CD14-positive monocyte (primary cell): ENCODE data around the gene SLC43A3. TPM values are rescaled to one million over a fixed set of nuclear protein-coding genes. Genes with fewer than 3 reads are reported as not detected.

Source experiments
- DNase-seq, 3 donors: peaks; one replicate each; pipeline ENCODE4 v3.0.0-alpha.2; 2011 to 2022
- H2AFZ ChIP-seq: 2 replicates; pipeline ENCODE4 v1.6.0; 2012; ENCODE audit warnings: mild to moderate bottlenecking, low read depth, low read length, inconsistent platforms; ENCODE audit not compliant: insufficient read depth, poor library complexity, severe bottlenecking
- H3K27ac ChIP-seq, 2 donors: 1 replicate in 1 of 2; 2 replicates in 1 of 2; pipeline ENCODE4 v1.5.1; 2012 to 2013; ENCODE audit warnings: low read length in 2 of 2, control low read depth in 1 of 2, inconsistent platforms in 1 of 2, low read depth in 1 of 2, mild to moderate bottlenecking in 1 of 2
- H3K27me3 ChIP-seq, 2 donors: one replicate each; pipeline versions ENCODE4 v1.6.0 to v1.6.1; 2011 to 2013; ENCODE audit warnings: low read length in 2 of 2; ENCODE audit not compliant: control insufficient read depth in 2 of 2, insufficient read depth in 2 of 2
- H3K36me3 ChIP-seq, 2 donors: replicated peaks in 1 of 2; 1 replicate in 1 of 2; 2 replicates in 1 of 2; pipeline versions ENCODE4 v1.5.1 to v1.6.1; 2012 to 2013; ENCODE audit warnings: low read length in 2 of 2, control low read depth in 1 of 2, inconsistent platforms in 1 of 2, mild to moderate bottlenecking in 1 of 2; ENCODE audit not compliant: insufficient read depth in 2 of 2, control insufficient read depth in 1 of 2
- H3K4me1 ChIP-seq, 2 donors: 1 replicate in 1 of 2; 2 replicates in 1 of 2; pipeline versions ENCODE4 v1.5.1 to v1.6.1; 2012 to 2013; ENCODE audit warnings: low read length in 2 of 2, control low read depth in 1 of 2, inconsistent platforms in 1 of 2, mild to moderate bottlenecking in 1 of 2, moderate library complexity in 1 of 2; ENCODE audit not compliant: insufficient read depth in 2 of 2, control insufficient read depth in 1 of 2
- H3K4me2 ChIP-seq: replicated peaks from 2 replicates; pipeline ENCODE3; 2012; ENCODE audit warnings: low read length, moderate library complexity, mild to moderate bottlenecking; ENCODE audit not compliant: poor library complexity, severe bottlenecking; ENCODE audit errors: extremely low read depth
- H3K4me3 ChIP-seq, 3 experiments: fragments of 200-600 bp in 1 of 3; sonication (generic) in 1 of 3; replicated peaks in 1 of 3; 1 replicate in 2 of 3; 2 replicates in 1 of 3; pipeline ENCODE4 v1.5.1; 2011 to 2013; ENCODE audit warnings: low read length in 3 of 3, mild to moderate bottlenecking in 3 of 3, control low read depth in 2 of 3, low read depth in 2 of 3, inconsistent platforms in 1 of 3, moderate library complexity in 1 of 3
- H3K79me2 ChIP-seq: 2 replicates; pipeline ENCODE4 v1.6.0; 2012; ENCODE audit warnings: mild to moderate bottlenecking, control low read depth, inconsistent platforms, low read length, moderate library complexity; ENCODE audit not compliant: insufficient read depth
- H3K9ac ChIP-seq: 2 replicates; pipeline ENCODE4 v1.6.0; 2017; ENCODE audit warnings: low read length, mild to moderate bottlenecking; ENCODE audit not compliant: insufficient read depth, poor library complexity, severe bottlenecking
- H3K9me3 ChIP-seq, 2 donors: replicated peaks in 1 of 2; 1 replicate in 1 of 2; 2 replicates in 1 of 2; pipeline versions ENCODE4 v1.5.1 to v1.6.1; 2012 to 2013; ENCODE audit warnings: low read length in 2 of 2, control low read depth in 1 of 2; ENCODE audit not compliant: control insufficient read depth in 1 of 2, insufficient read depth in 1 of 2
- H4K20me1 ChIP-seq: 2 replicates; pipeline ENCODE4 v1.6.0; 2012; ENCODE audit warnings: mild to moderate bottlenecking, low read length, control low read depth, moderate library complexity; ENCODE audit not compliant: insufficient read depth
- H3K27ac Mint-ChIP-seq, 7 donors: one replicate each; pipeline ENCODE4 v1.8.0; 2020; ENCODE audit warnings: mild to moderate bottlenecking in 7 of 7, mixed read lengths in 7 of 7, moderate library complexity in 6 of 7, inconsistent platforms in 2 of 7
- H3K27me3 Mint-ChIP-seq, 3 donors: one replicate each; pipeline ENCODE4 v1.8.0; 2021 to 2022; ENCODE audit warnings: low read depth in 3 of 3, mild to moderate bottlenecking in 3 of 3, mixed read lengths in 3 of 3, moderate library complexity in 3 of 3, inconsistent platforms in 1 of 3
- H3K36me3 Mint-ChIP-seq, 2 donors: one replicate each; pipeline ENCODE4 v1.8.0; 2020; ENCODE audit warnings: mixed read lengths in 2 of 2, inconsistent platforms in 1 of 2, mild to moderate bottlenecking in 1 of 2
- H3K4me1 Mint-ChIP-seq: one replicate; pipeline ENCODE4 v1.8.0; 2020; ENCODE audit warnings: mild to moderate bottlenecking, mixed read lengths
- H3K4me3 Mint-ChIP-seq, 2 donors: one replicate each; pipeline ENCODE4 v1.8.0; 2020; ENCODE audit warnings: mild to moderate bottlenecking in 2 of 2, mixed read lengths in 2 of 2, moderate library complexity in 1 of 2
- H3K9me3 Mint-ChIP-seq, 7 donors: one replicate each; pipeline ENCODE4 v1.8.0; 2020 to 2022; ENCODE audit warnings: mixed read lengths in 7 of 7, mild to moderate bottlenecking in 6 of 7, moderate library complexity in 6 of 7, inconsistent platforms in 2 of 7
- WGBS: methylation state at CpG from one replicate; pipeline ENCODE4 v1.1.5; 2013; ENCODE audit warnings: missing lambda C conversion rate; ENCODE audit not compliant: insufficient coverage; 5-methylcytosine and 5-hydroxymethylcytosine counted together
- intact Hi-C, 2 donors: fragments of 100-400 bp; cut with micrococcal nuclease; formaldehyde crosslinking; loops; one replicate each; pipeline versions ENCODE4 v1.15.0 to v1.15.1; 2023
- polyA plus RNA-seq, 3 donors: library from polyadenylated mRNA; depleted of rRNA in 1 of 3; unstranded in 2 of 3; stranded (reverse) in 1 of 3; fragments of 300-500 nt in 2 of 3; fragments of >200 nt in 1 of 3; fragmentation: Illumina TruSeq in 2 of 3; gene quantifications; 1 replicate in 2 of 3; 2 replicates in 1 of 3; pipeline ENCODE4 v1.2.3, GENCODE V29; 2012 to 2021
- TF ChIP-seq, protein P1 (sequence below): fragments of 200-600 bp; IDR thresholded peaks from one replicate; pipeline ENCODE4 v1.8.0; 2022; ENCODE audit warnings: antibody characterized with exemption, mild to moderate bottlenecking

SLC43A3 gene
- polyA plus RNA-seq, 3 donors: 82.4 to 116 (median 109) TPM

DNA sequence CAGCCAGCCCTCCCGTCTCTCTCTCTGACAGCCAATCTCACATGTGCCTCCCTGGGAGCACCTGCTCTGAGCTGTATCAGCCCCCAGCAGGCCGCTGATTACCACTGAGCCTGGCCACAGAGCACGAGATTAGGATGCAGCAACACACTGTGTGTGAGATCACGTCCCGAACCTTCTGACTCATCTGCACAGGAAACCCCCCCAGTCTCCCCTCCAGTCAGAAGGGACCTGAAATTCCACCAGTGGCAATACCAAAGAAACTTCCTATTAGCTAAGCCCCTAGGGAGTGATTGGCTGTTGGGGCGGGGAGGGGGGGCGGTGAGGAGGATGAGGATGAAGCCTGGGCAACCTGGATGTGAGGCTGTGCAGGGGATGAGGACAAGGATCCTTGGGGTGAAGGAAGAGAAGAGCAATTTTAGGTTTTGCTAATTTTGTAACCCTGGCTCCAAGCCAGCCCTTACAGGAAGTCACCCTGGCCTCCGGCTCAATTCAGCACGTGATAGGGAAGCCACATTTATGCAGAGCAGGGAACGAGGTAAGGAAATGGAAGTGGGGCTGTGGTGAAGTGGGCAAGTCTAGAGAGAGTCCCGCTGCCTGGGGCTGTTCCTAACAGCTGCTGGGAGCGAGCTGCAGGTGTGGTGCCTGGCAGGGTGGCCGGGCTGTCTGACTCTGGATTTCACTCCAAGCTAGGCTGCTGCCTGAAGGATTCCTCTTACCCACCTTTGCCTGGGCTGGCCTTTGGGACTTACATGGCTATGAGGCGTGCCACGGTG lies 1.9 kb downstream of the SLC43A3 start:
- Histone ChIP-seq H3K4me3 (peak overlapping the region; percentile 68 to 86 (median 73)), H3K27me3 (no peaks in the 10 kb centered on the region)

DNA sequence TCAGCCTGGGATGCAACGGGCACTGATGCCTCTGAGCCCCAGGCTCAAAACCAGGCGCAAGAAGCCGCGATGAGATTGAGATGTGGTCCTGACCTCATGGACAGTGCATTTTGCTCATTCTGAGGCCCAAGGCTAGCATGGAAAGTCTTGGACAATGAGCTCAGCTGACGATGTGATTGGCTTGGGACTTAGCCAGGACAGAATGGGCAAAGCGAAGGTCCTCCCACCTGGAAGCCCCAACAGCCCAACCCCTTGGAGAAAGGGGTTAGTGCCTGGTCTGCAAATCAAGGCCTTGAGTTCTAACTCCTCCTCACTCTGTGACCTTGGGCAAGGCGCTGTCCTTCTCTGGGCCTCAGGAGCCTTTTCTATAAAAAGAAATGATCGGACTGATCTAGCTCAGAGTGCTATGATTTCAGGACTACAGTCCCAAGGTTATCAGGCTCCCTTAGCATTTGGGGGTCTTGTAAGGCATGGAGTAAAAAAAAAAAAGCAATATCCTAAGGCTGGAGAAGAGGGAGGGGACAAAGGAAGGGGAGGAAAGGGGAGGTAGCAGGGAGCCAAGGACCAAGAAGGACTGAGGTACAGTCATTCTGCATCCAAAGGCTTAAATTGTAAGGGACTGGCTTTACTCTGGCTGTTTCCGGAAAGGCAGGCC lies 2.7 kb downstream of the SLC43A3 start:
- Mint-ChIP-seq H3K4me3 (peak overlapping the region; percentile 83 to 89), H3K27me3 (peaks cover 0 to 4% (median 2%) of the 10 kb centered on the region in 3 donors), H3K36me3 (peaks cover 55 to 56% of the 10 kb centered on the region in 2 donors), H3K9me3 (no peaks in the 10 kb centered on the region), H3K4me1 (peaks cover 60% of the 10 kb centered on the region), H3K27ac (peak overlapping the region; percentile 96 to 99 (median 98))
- no peaks in the 10 kb centered on the region for H3K27me3 ChIP-seq
- intact Hi-C loops: no loop called here
- peaks cover 42 to 51% of the 10 kb centered on the region in 2 donors for H3K36me3 ChIP-seq
- H3K9me3 ChIP-seq: no peaks in the 10 kb centered on the region
- DNase-seq: no peak
- H3K79me2 ChIP-seq: peaks cover 76% of the 10 kb centered on the region
- peak overlapping the region; percentile 96 to 98 for H3K27ac ChIP-seq
- peak overlapping the region; percentile 93 for H3K9ac ChIP-seq
- peak overlapping the region; percentile 12 to 73 (median 68) for H3K4me3 ChIP-seq
- H3K4me1 ChIP-seq: peaks cover 41 to 52% of the 10 kb centered on the region in 2 donors
- H2AFZ ChIP-seq: no peak overlapping the region
- 77% methylated on average over 5 of the region's 9 CpGs for WGBS
- H3K4me2 ChIP-seq: peak overlapping the region; percentile 73
- H4K20me1 ChIP-seq: peaks cover 48% of the 10 kb centered on the region
- TF ChIP-seq, protein P1, sequence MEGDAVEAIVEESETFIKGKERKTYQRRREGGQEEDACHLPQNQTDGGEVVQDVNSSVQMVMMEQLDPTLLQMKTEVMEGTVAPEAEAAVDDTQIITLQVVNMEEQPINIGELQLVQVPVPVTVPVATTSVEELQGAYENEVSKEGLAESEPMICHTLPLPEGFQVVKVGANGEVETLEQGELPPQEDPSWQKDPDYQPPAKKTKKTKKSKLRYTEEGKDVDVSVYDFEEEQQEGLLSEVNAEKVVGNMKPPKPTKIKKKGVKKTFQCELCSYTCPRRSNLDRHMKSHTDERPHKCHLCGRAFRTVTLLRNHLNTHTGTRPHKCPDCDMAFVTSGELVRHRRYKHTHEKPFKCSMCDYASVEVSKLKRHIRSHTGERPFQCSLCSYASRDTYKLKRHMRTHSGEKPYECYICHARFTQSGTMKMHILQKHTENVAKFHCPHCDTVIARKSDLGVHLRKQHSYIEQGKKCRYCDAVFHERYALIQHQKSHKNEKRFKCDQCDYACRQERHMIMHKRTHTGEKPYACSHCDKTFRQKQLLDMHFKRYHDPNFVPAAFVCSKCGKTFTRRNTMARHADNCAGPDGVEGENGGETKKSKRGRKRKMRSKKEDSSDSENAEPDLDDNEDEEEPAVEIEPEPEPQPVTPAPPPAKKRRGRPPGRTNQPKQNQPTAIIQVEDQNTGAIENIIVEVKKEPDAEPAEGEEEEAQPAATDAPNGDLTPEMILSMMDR: no peak

More for the DNA sequence above, 1.9 kb downstream of the SLC43A3 start:
- peaks cover 41% of the 10 kb centered on the region for H4K20me1 ChIP-seq
- WGBS: 10% methylated on average over 15 of the region's 15 CpGs
- no peaks in the 10 kb centered on the region for H3K9me3 ChIP-seq
- Mint-ChIP-seq H3K4me3 (peak overlapping the region; percentile 83 to 89), H3K4me1 (peaks cover 59% of the 10 kb centered on the region), H3K27me3 (peaks cover 0 to 4% (median 2%) of the 10 kb centered on the region in 3 donors), H3K27ac (peak overlapping the region; percentile 96 to 99 (median 98)), H3K36me3 (peaks cover 49 to 51% of the 10 kb centered on the region in 2 donors), H3K9me3 (no peaks in the 10 kb centered on the region)
- H2AFZ ChIP-seq: no peak overlapping the region
- peaks cover 69% of the 10 kb centered on the region for H3K79me2 ChIP-seq
- peak overlapping the region; percentile 93 for H3K9ac ChIP-seq
- H3K36me3 ChIP-seq: peaks cover 37 to 44% of the 10 kb centered on the region in 2 donors
- peak; percentile 97 to 100 (median 97) for DNase-seq
- H3K4me2 ChIP-seq: peak overlapping the region; percentile 73
- TF ChIP-seq, protein P1: no peak
- intact Hi-C loops: loop anchor here in 1 of 2 donors (1.0 kb wide), 1 partner anchor 9 kb away; no protein-coding TSS in a partner anchor
- peak overlapping the region; percentile 96 to 98 for H3K27ac ChIP-seq
- peaks cover 41 to 49% of the 10 kb centered on the region in 2 donors for H3K4me1 ChIP-seq
